Measurements from ENCODE around the gene RRP9. TPM values are rescaled to one million over a fixed set of nuclear protein-coding genes. Genes with fewer than 3 reads are reported as not detected.

RRP9 gene
- total RNA-seq, 1 experiment from 2014 or later, result 49.9 TPM

DNA sequence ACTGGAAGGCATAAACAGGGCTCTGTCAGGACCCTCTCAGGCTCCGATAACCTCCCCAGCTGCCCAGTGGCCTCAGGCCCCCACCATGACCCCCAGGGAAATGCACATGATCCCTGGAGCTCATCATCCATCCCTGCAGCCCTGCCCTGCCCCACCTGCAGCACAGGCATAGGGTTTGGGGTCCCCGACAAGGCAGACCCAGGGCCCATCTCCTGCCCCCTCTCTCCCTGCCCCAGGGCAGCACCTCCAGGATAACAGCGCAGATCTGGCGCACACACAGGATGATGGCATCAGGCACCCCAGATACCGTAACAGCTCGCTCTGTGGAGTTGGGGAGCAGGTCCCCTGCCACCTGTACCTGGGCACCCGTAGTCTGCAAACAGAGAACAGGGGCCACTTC lies 17.9 kb upstream of the RRP9 start:
- Mint-ChIP-seq H3K9me3 (no peaks in the 10 kb centered on the region), H3K36me3 (no peaks in the 10 kb centered on the region), H3K4me1 (peaks cover 11% of the 10 kb centered on the region), H3K27ac (no peak overlapping the region), H3K27me3 (ENCODE audit: low read depth) (peaks cover 22% of the 10 kb centered on the region), H3K4me3 (no peak overlapping the region)
- no peak for DNase-seq (ENCODE audit: low spot score)
- TF ChIP-seq, protein P1, sequence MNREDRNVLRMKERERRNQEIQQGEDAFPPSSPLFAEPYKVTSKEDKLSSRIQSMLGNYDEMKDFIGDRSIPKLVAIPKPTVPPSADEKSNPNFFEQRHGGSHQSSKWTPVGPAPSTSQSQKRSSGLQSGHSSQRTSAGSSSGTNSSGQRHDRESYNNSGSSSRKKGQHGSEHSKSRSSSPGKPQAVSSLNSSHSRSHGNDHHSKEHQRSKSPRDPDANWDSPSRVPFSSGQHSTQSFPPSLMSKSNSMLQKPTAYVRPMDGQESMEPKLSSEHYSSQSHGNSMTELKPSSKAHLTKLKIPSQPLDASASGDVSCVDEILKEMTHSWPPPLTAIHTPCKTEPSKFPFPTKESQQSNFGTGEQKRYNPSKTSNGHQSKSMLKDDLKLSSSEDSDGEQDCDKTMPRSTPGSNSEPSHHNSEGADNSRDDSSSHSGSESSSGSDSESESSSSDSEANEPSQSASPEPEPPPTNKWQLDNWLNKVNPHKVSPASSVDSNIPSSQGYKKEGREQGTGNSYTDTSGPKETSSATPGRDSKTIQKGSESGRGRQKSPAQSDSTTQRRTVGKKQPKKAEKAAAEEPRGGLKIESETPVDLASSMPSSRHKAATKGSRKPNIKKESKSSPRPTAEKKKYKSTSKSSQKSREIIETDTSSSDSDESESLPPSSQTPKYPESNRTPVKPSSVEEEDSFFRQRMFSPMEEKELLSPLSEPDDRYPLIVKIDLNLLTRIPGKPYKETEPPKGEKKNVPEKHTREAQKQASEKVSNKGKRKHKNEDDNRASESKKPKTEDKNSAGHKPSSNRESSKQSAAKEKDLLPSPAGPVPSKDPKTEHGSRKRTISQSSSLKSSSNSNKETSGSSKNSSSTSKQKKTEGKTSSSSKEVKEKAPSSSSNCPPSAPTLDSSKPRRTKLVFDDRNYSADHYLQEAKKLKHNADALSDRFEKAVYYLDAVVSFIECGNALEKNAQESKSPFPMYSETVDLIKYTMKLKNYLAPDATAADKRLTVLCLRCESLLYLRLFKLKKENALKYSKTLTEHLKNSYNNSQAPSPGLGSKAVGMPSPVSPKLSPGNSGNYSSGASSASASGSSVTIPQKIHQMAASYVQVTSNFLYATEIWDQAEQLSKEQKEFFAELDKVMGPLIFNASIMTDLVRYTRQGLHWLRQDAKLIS (CRISPR knock-in tag; IDR thresholded peaks at IDR 0.05; ENCODE audit: borderline replicate concordance), result no peak
- TF ChIP-seq, protein P2, sequence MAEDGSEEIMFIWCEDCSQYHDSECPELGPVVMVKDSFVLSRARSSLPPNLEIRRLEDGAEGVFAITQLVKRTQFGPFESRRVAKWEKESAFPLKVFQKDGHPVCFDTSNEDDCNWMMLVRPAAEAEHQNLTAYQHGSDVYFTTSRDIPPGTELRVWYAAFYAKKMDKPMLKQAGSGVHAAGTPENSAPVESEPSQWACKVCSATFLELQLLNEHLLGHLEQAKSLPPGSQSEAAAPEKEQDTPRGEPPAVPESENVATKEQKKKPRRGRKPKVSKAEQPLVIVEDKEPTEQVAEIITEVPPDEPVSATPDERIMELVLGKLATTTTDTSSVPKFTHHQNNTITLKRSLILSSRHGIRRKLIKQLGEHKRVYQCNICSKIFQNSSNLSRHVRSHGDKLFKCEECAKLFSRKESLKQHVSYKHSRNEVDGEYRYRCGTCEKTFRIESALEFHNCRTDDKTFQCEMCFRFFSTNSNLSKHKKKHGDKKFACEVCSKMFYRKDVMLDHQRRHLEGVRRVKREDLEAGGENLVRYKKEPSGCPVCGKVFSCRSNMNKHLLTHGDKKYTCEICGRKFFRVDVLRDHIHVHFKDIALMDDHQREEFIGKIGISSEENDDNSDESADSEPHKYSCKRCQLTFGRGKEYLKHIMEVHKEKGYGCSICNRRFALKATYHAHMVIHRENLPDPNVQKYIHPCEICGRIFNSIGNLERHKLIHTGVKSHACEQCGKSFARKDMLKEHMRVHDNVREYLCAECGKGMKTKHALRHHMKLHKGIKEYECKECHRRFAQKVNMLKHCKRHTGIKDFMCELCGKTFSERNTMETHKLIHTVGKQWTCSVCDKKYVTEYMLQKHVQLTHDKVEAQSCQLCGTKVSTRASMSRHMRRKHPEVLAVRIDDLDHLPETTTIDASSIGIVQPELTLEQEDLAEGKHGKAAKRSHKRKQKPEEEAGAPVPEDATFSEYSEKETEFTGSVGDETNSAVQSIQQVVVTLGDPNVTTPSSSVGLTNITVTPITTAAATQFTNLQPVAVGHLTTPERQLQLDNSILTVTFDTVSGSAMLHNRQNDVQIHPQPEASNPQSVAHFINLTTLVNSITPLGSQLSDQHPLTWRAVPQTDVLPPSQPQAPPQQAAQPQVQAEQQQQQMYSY (CRISPR knock-in tag; IDR thresholded peaks at IDR 0.05), result no peak
- no peak for TF ChIP-seq SMAD3 (CRISPR knock-in tag; IDR thresholded peaks at IDR 0.05; ENCODE audit: borderline replicate concordance)
- TF ChIP-seq JUN (CRISPR knock-in tag; IDR thresholded peaks at IDR 0.05), result no peak
- no peak for TF ChIP-seq FOXJ3 (CRISPR knock-in tag; IDR thresholded peaks at IDR 0.05; ENCODE audit: borderline replicate concordance)
- TF ChIP-seq ZNF671 (CRISPR knock-in tag; IDR thresholded peaks at IDR 0.05), result no peak
- TF ChIP-seq, protein P3, sequence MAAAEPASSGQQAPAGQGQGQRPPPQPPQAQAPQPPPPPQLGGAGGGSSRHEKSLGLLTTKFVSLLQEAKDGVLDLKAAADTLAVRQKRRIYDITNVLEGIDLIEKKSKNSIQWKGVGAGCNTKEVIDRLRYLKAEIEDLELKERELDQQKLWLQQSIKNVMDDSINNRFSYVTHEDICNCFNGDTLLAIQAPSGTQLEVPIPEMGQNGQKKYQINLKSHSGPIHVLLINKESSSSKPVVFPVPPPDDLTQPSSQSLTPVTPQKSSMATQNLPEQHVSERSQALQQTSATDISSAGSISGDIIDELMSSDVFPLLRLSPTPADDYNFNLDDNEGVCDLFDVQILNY (CRISPR knock-in tag; IDR thresholded peaks at IDR 0.05), result no peak
- no peak for TF ChIP-seq JAZF1 (CRISPR knock-in tag; IDR thresholded peaks at IDR 0.05)
- TF ChIP-seq HMGA2 (CRISPR knock-in tag; IDR thresholded peaks at IDR 0.05), result no peak
- no peak for TF ChIP-seq SP1 (CRISPR knock-in tag; conservative IDR thresholded peaks at IDR 0.05)
- no peak for TF ChIP-seq TCF7 (CRISPR knock-in tag; IDR thresholded peaks at IDR 0.05; ENCODE audit: low read depth)
- no peak for TF ChIP-seq ETV6 (CRISPR knock-in tag; IDR thresholded peaks at IDR 0.05)
- TF ChIP-seq, protein P4, sequence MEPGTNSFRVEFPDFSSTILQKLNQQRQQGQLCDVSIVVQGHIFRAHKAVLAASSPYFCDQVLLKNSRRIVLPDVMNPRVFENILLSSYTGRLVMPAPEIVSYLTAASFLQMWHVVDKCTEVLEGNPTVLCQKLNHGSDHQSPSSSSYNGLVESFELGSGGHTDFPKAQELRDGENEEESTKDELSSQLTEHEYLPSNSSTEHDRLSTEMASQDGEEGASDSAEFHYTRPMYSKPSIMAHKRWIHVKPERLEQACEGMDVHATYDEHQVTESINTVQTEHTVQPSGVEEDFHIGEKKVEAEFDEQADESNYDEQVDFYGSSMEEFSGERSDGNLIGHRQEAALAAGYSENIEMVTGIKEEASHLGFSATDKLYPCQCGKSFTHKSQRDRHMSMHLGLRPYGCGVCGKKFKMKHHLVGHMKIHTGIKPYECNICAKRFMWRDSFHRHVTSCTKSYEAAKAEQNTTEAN (CRISPR knock-in tag; IDR thresholded peaks at IDR 0.05), result no peak
- no peak for TF ChIP-seq GTF2I (CRISPR knock-in tag; conservative IDR thresholded peaks at IDR 0.05)
- TF ChIP-seq CREB1 (CRISPR knock-in tag; IDR thresholded peaks at IDR 0.05), result no peak
- TF ChIP-seq, protein P5, sequence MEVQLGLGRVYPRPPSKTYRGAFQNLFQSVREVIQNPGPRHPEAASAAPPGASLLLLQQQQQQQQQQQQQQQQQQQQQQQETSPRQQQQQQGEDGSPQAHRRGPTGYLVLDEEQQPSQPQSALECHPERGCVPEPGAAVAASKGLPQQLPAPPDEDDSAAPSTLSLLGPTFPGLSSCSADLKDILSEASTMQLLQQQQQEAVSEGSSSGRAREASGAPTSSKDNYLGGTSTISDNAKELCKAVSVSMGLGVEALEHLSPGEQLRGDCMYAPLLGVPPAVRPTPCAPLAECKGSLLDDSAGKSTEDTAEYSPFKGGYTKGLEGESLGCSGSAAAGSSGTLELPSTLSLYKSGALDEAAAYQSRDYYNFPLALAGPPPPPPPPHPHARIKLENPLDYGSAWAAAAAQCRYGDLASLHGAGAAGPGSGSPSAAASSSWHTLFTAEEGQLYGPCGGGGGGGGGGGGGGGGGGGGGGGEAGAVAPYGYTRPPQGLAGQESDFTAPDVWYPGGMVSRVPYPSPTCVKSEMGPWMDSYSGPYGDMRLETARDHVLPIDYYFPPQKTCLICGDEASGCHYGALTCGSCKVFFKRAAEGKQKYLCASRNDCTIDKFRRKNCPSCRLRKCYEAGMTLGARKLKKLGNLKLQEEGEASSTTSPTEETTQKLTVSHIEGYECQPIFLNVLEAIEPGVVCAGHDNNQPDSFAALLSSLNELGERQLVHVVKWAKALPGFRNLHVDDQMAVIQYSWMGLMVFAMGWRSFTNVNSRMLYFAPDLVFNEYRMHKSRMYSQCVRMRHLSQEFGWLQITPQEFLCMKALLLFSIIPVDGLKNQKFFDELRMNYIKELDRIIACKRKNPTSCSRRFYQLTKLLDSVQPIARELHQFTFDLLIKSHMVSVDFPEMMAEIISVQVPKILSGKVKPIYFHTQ (CRISPR knock-in tag; IDR thresholded peaks at IDR 0.05), result no peak
- no peak for ATAC-seq
- POLR2A ChIA-PET, result interaction anchor here (1.8 kb wide), 1 partner anchor 10 kb away, joined by 4 read pairs; no protein-coding TSS in a partner anchor
- CTCF ChIA-PET, result no interaction called here

All from WTC11 (cell line).